Gastroesophageal sphincter (tissue), 4 donors: ENCODE measurements around the gene DDX1. TPM values are rescaled to one million over a fixed set of nuclear protein-coding genes. Genes with fewer than 3 reads are reported as not detected.

ENCODE experiments used
- ATAC-seq: fragments of 150-250 bp; one replicate; pipeline ENCODE4 v1.9.1; 2016; ENCODE audit warnings: mild to moderate bottlenecking, moderate library complexity
- H3K27ac ChIP-seq, 4 donors: fragments of 200-600 bp; sonication (generic) in 3 of 4; 1 replicate in 3 of 4; 2 replicates in 1 of 4; pipeline ENCODE4 v1.5.1; 2016 to 2019
- H3K27me3 ChIP-seq: fragments of 200-600 bp; sonication (generic); one replicate; pipeline ENCODE4 v1.5.1; 2019
- H3K36me3 ChIP-seq, 2 donors: fragments of 200-600 bp; sonication (generic); one replicate each; pipeline ENCODE4 v1.5.1; 2019; ENCODE audit warnings: control low read depth in 1 of 2
- H3K4me1 ChIP-seq, 3 donors: fragments of 200-600 bp; sonication (generic); 1 replicate in 2 of 3; 2 replicates in 1 of 3; pipeline ENCODE4 v1.5.1; 2016 to 2019; ENCODE audit warnings: control low read depth in 2 of 3
- H3K4me3 ChIP-seq, 2 donors: fragments of 200-600 bp; sonication (generic); one replicate each; pipeline ENCODE4 v1.5.1; 2019; ENCODE audit warnings: mild to moderate bottlenecking in 1 of 2, moderate library complexity in 1 of 2
- H3K9me3 ChIP-seq, 3 donors: fragments of 200-600 bp; sonication (generic); one replicate each; pipeline ENCODE4 v1.5.1; 2017 to 2019; ENCODE audit warnings: control low read depth in 2 of 3
- CTCF ChIP-seq, 4 experiments: fragments of 200-600 bp in 2 of 4; fragments of 450-650 bp in 2 of 4; sonication (generic) in 1 of 4; IDR thresholded peaks; one replicate each; pipeline ENCODE4 v1.5.1; 2017 to 2019; ENCODE audit warnings: antibody characterized with exemption in 4 of 4, mild to moderate bottlenecking in 2 of 4, moderate library complexity in 2 of 4
- EP300 ChIP-seq: sonication (generic); formaldehyde crosslinking; IDR thresholded peaks from one replicate; pipeline ENCODE4 v1.6.1; 2017; ENCODE audit warnings: antibody characterized with exemption, mild to moderate bottlenecking
- POLR2A ChIP-seq, 2 donors: fragments of 450-650 bp; IDR thresholded peaks; one replicate each; pipeline ENCODE4 v1.6.1; 2017; ENCODE audit warnings: antibody characterized with exemption in 2 of 2, mild to moderate bottlenecking in 2 of 2, moderate library complexity in 1 of 2
- POLR2AphosphoS5 ChIP-seq: sonication (generic); formaldehyde crosslinking; IDR thresholded peaks from one replicate; pipeline ENCODE4 v1.6.1; 2017; ENCODE audit warnings: antibody characterized with exemption
- WGBS, 2 donors: methylation state at CpG; one replicate each; pipeline ENCODE4 v1.1.5; 2018; ENCODE audit warnings: low coverage in 1 of 2; 5-methylcytosine and 5-hydroxymethylcytosine counted together
- total RNA-seq, 4 donors: library from RNA; depleted of rRNA; stranded (reverse); fragments of >200 nt; gene quantifications; one replicate each; pipeline ENCODE4 v1.1.0, GENCODE V29; 2016

Gene DDX1
- total RNA-seq, 4 donors from 2014 or later, result 66.7 to 88.9 (median 67.4) TPM

GRCh38 chr2:15636972-15637785 lies 45.5 kb downstream of the DDX1 start:
- Histone ChIP-seq H3K36me3 (peaks cover 7 to 41% of the 10 kb centered on the region in 2 donors), H3K27ac (no peak overlapping the region), H3K4me3 (no peak overlapping the region), H3K4me1 (peaks cover 4 to 61% (median 11%) of the 10 kb centered on the region in 3 donors), H3K27me3 (no peaks in the 10 kb centered on the region), H3K9me3 (peaks cover 0 to 8% (median 0%) of the 10 kb centered on the region in 3 donors)
- peak; percentile 65 for ATAC-seq
- 2 to 5% methylated on average over 6 of the region's 6 CpGs for WGBS, 2 donors
- TF ChIP-seq CTCF (IDR thresholded peaks at IDR 0.05) (peak; percentile 76 to 90 (median 88)), POLR2AphosphoS5 (no peak)

GRCh38 chr2:15638720-15639119 lies 47.1 kb downstream of the DDX1 start:
- TF ChIP-seq POLR2AphosphoS5 (no peak), POLR2A (IDR thresholded peaks at IDR 0.05) (no peak), CTCF (IDR thresholded peaks at IDR 0.05) (no peak), EP300 (no peak)
- no peak overlapping the region for H3K27ac ChIP-seq
- no peak overlapping the region for H3K4me3 ChIP-seq
- H3K4me1 ChIP-seq, result peaks cover 4 to 61% (median 11%) of the 10 kb centered on the region in 3 donors
- H3K27me3 ChIP-seq, result no peaks in the 10 kb centered on the region
- peaks cover 0 to 8% (median 0%) of the 10 kb centered on the region in 3 donors for H3K9me3 ChIP-seq
- no peak for ATAC-seq
- peaks cover 3 to 26% of the 10 kb centered on the region in 2 donors for H3K36me3 ChIP-seq

DNA sequence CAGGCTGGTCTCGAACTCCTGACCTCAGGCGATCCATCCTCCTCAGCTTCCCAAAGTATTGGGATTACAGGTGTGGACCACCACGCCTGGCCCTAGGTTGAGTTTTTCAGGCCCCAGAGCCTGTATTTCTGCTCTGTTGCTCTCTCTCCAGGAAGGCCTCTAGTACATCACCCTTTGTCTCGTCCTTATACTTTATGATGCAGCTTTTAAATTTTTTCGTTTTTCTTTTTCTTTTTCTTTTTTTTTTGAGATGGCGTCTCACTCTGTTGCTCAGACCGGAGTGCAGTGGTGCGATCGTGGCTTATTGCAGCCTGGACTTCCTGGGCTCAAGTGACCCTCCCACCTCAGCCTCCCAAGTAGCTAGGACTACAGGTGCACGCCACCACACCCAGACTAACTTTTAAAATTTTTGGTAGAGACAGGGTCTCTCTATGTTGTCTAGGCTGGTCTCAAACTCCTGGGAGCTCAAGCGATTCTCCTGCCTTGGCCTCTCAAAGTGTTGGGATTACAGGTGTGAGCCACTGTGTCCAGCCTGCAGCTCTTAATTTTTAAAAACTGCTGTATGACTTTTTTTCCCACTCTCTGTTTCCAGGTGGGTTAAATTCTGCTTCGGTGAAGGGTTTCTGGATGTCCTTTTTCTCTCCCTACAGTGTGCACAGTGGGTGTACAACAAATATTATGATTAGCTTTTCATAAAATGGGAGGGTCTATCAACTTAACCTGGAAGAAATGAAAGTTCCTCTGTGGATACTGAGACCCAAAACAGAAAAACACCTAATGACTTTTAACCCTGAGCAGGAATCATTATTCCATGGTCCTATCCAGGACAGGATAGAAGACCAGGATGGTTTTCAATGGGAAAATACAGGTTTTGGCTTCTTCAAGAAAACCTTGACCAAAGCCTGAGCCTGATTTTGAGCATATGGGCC lies 47.9 kb downstream of the DDX1 start:
- 98 to 100% methylated on average over 2 to 7 of the region's 12 CpGs for WGBS, 2 donors
- H3K27ac ChIP-seq, result no peak overlapping the region
- peaks cover 0 to 8% (median 0%) of the 10 kb centered on the region in 3 donors for H3K9me3 ChIP-seq

GRCh38 chr2:15640261-15640711 lies 48.6 kb downstream of the DDX1 start:
- TF ChIP-seq POLR2AphosphoS5, result no peak
- no peak for TF ChIP-seq EP300
- TF ChIP-seq POLR2A (IDR thresholded peaks at IDR 0.05), result no peak
- no peak for TF ChIP-seq CTCF (IDR thresholded peaks at IDR 0.05)
- peaks cover 0 to 8% (median 0%) of the 10 kb centered on the region in 3 donors for H3K9me3 ChIP-seq
- no peaks in the 10 kb centered on the region for H3K27me3 ChIP-seq
- H3K27ac ChIP-seq, result no peak overlapping the region
- ATAC-seq, result no peak
- peaks cover 4 to 50% (median 11%) of the 10 kb centered on the region in 3 donors for H3K4me1 ChIP-seq
- peaks cover 0 to 19% of the 10 kb centered on the region in 2 donors for H3K36me3 ChIP-seq
- 25 to 26% methylated on average over 6 of the region's 6 CpGs for WGBS, 2 donors
- no peak overlapping the region for H3K4me3 ChIP-seq

More for the DNA sequence above, 47.9 kb downstream of the DDX1 start:
- no peak for TF ChIP-seq EP300
- no peak for TF ChIP-seq POLR2AphosphoS5
- no peak for TF ChIP-seq CTCF (IDR thresholded peaks at IDR 0.05)
- no peak for TF ChIP-seq POLR2A (IDR thresholded peaks at IDR 0.05)
- ATAC-seq, result no peak
- Histone ChIP-seq H3K27me3 (no peaks in the 10 kb centered on the region), H3K4me1 (peaks cover 4 to 57% (median 11%) of the 10 kb centered on the region in 3 donors), H3K36me3 (peaks cover 0 to 19% of the 10 kb centered on the region in 2 donors), H3K4me3 (no peak overlapping the region)
